CD14-positive monocyte (primary cell): ENCODE measurements around the gene DDX39A. TPM values are rescaled to one million over a fixed set of nuclear protein-coding genes. Genes with fewer than 3 reads are reported as not detected.
A peak's percentile ranks its signal among the peaks of the same experiment; 100 is the strongest.

ENCODE experiments used
- DNase-seq, 3 donors: peaks; one replicate each; pipeline ENCODE4 v3.0.0-alpha.2; 2011 to 2022
- H2AFZ ChIP-seq: 2 replicates; pipeline ENCODE4 v1.6.0; 2012; ENCODE audit warnings: mild to moderate bottlenecking, low read depth, low read length, inconsistent platforms; ENCODE audit not compliant: insufficient read depth, poor library complexity, severe bottlenecking
- H3K27ac ChIP-seq, 2 donors: 1 replicate in 1 of 2; 2 replicates in 1 of 2; pipeline ENCODE4 v1.5.1; 2012 to 2013; ENCODE audit warnings: low read length in 2 of 2, control low read depth in 1 of 2, inconsistent platforms in 1 of 2, low read depth in 1 of 2, mild to moderate bottlenecking in 1 of 2
- H3K27me3 ChIP-seq, 2 donors: one replicate each; pipeline versions ENCODE4 v1.6.0 to v1.6.1; 2011 to 2013; ENCODE audit warnings: low read length in 2 of 2; ENCODE audit not compliant: control insufficient read depth in 2 of 2, insufficient read depth in 2 of 2
- H3K36me3 ChIP-seq, 2 donors: replicated peaks in 1 of 2; 1 replicate in 1 of 2; 2 replicates in 1 of 2; pipeline versions ENCODE4 v1.5.1 to v1.6.1; 2012 to 2013; ENCODE audit warnings: low read length in 2 of 2, control low read depth in 1 of 2, inconsistent platforms in 1 of 2, mild to moderate bottlenecking in 1 of 2; ENCODE audit not compliant: insufficient read depth in 2 of 2, control insufficient read depth in 1 of 2
- H3K4me1 ChIP-seq, 2 donors: 1 replicate in 1 of 2; 2 replicates in 1 of 2; pipeline versions ENCODE4 v1.5.1 to v1.6.1; 2012 to 2013; ENCODE audit warnings: low read length in 2 of 2, control low read depth in 1 of 2, inconsistent platforms in 1 of 2, mild to moderate bottlenecking in 1 of 2, moderate library complexity in 1 of 2; ENCODE audit not compliant: insufficient read depth in 2 of 2, control insufficient read depth in 1 of 2
- H3K4me2 ChIP-seq: replicated peaks from 2 replicates; pipeline ENCODE3; 2012; ENCODE audit warnings: low read length, moderate library complexity, mild to moderate bottlenecking; ENCODE audit not compliant: poor library complexity, severe bottlenecking; ENCODE audit errors: extremely low read depth
- H3K4me3 ChIP-seq, 3 experiments: fragments of 200-600 bp in 1 of 3; sonication (generic) in 1 of 3; replicated peaks in 1 of 3; 1 replicate in 2 of 3; 2 replicates in 1 of 3; pipeline ENCODE4 v1.5.1; 2011 to 2013; ENCODE audit warnings: low read length in 3 of 3, mild to moderate bottlenecking in 3 of 3, control low read depth in 2 of 3, low read depth in 2 of 3, inconsistent platforms in 1 of 3, moderate library complexity in 1 of 3
- H3K79me2 ChIP-seq: 2 replicates; pipeline ENCODE4 v1.6.0; 2012; ENCODE audit warnings: mild to moderate bottlenecking, control low read depth, inconsistent platforms, low read length, moderate library complexity; ENCODE audit not compliant: insufficient read depth
- H3K9ac ChIP-seq: 2 replicates; pipeline ENCODE4 v1.6.0; 2017; ENCODE audit warnings: low read length, mild to moderate bottlenecking; ENCODE audit not compliant: insufficient read depth, poor library complexity, severe bottlenecking
- H3K9me3 ChIP-seq, 2 donors: replicated peaks in 1 of 2; 1 replicate in 1 of 2; 2 replicates in 1 of 2; pipeline versions ENCODE4 v1.5.1 to v1.6.1; 2012 to 2013; ENCODE audit warnings: low read length in 2 of 2, control low read depth in 1 of 2; ENCODE audit not compliant: control insufficient read depth in 1 of 2, insufficient read depth in 1 of 2
- H4K20me1 ChIP-seq: 2 replicates; pipeline ENCODE4 v1.6.0; 2012; ENCODE audit warnings: mild to moderate bottlenecking, low read length, control low read depth, moderate library complexity; ENCODE audit not compliant: insufficient read depth
- H3K27ac Mint-ChIP-seq, 7 donors: one replicate each; pipeline ENCODE4 v1.8.0; 2020; ENCODE audit warnings: mild to moderate bottlenecking in 7 of 7, mixed read lengths in 7 of 7, moderate library complexity in 6 of 7, inconsistent platforms in 2 of 7
- H3K27me3 Mint-ChIP-seq, 3 donors: one replicate each; pipeline ENCODE4 v1.8.0; 2021 to 2022; ENCODE audit warnings: low read depth in 3 of 3, mild to moderate bottlenecking in 3 of 3, mixed read lengths in 3 of 3, moderate library complexity in 3 of 3, inconsistent platforms in 1 of 3
- H3K36me3 Mint-ChIP-seq, 2 donors: one replicate each; pipeline ENCODE4 v1.8.0; 2020; ENCODE audit warnings: mixed read lengths in 2 of 2, inconsistent platforms in 1 of 2, mild to moderate bottlenecking in 1 of 2
- H3K4me1 Mint-ChIP-seq: one replicate; pipeline ENCODE4 v1.8.0; 2020; ENCODE audit warnings: mild to moderate bottlenecking, mixed read lengths
- H3K4me3 Mint-ChIP-seq, 2 donors: one replicate each; pipeline ENCODE4 v1.8.0; 2020; ENCODE audit warnings: mild to moderate bottlenecking in 2 of 2, mixed read lengths in 2 of 2, moderate library complexity in 1 of 2
- H3K9me3 Mint-ChIP-seq, 7 donors: one replicate each; pipeline ENCODE4 v1.8.0; 2020 to 2022; ENCODE audit warnings: mixed read lengths in 7 of 7, mild to moderate bottlenecking in 6 of 7, moderate library complexity in 6 of 7, inconsistent platforms in 2 of 7
- CTCF ChIP-seq: fragments of 200-600 bp; IDR thresholded peaks from one replicate; pipeline ENCODE4 v1.8.0; 2022; ENCODE audit warnings: antibody characterized with exemption, mild to moderate bottlenecking
- WGBS: methylation state at CpG from one replicate; pipeline ENCODE4 v1.1.5; 2013; ENCODE audit warnings: missing lambda C conversion rate; ENCODE audit not compliant: insufficient coverage; 5-methylcytosine and 5-hydroxymethylcytosine counted together
- intact Hi-C, 2 donors: fragments of 100-400 bp; cut with micrococcal nuclease; formaldehyde crosslinking; loops; one replicate each; pipeline versions ENCODE4 v1.15.0 to v1.15.1; 2023
- polyA plus RNA-seq, 3 donors: library from polyadenylated mRNA; depleted of rRNA in 1 of 3; unstranded in 2 of 3; stranded (reverse) in 1 of 3; fragments of 300-500 nt in 2 of 3; fragments of >200 nt in 1 of 3; fragmentation: Illumina TruSeq in 2 of 3; gene quantifications; 1 replicate in 2 of 3; 2 replicates in 1 of 3; pipeline ENCODE4 v1.2.3, GENCODE V29; 2012 to 2021

DDX39A gene
- polyA plus RNA-seq, 3 donors: 78.7 to 187 (median 83.5) TPM

GRCh38 chr19:14413693-14414181 lies 5.4 kb downstream of the DDX39A start:
- H3K27ac ChIP-seq: peak overlapping the region in 1 of 2 donors; percentile 32

GRCh38 chr19:14412996-14413692 lies 6.0 kb downstream of the DDX39A start:
- intact Hi-C loops: no loop called here

More at GRCh38 chr19:14413693-14414181, 5.4 kb downstream of the DDX39A start:
- Mint-ChIP-seq H3K9me3 (no peaks in the 10 kb centered on the region), H3K27ac (peak overlapping the region in 4 of 7 donors; percentile 3 to 66 (median 40)), H3K4me3 (no peak overlapping the region), H3K36me3 (peaks cover 44 to 60% of the 10 kb centered on the region in 2 donors), H3K4me1 (peaks cover 39% of the 10 kb centered on the region), H3K27me3 (peaks cover 0 to 16% (median 0%) of the 10 kb centered on the region in 3 donors)
- H4K20me1 ChIP-seq: peaks cover 100% of the 10 kb centered on the region
- H3K4me3 ChIP-seq: no peak overlapping the region
- DNase-seq: no peak
- TF ChIP-seq CTCF: no peak
- peaks cover 48 to 53% of the 10 kb centered on the region in 2 donors for H3K36me3 ChIP-seq
- peaks cover 99% of the 10 kb centered on the region for H3K79me2 ChIP-seq
- no peaks in the 10 kb centered on the region for H3K27me3 ChIP-seq
- no peaks in the 10 kb centered on the region for H3K9me3 ChIP-seq
- no peak overlapping the region for H3K4me2 ChIP-seq
- WGBS: 100% methylated on average over 1 of the region's 3 CpGs
- H2AFZ ChIP-seq: no peak overlapping the region
- intact Hi-C loops: no loop called here
- H3K9ac ChIP-seq: no peak overlapping the region
- H3K4me1 ChIP-seq: peaks cover 29 to 35% of the 10 kb centered on the region in 2 donors

More at GRCh38 chr19:14412996-14413692, 6.0 kb downstream of the DDX39A start:
- Mint-ChIP-seq H3K27ac (peak overlapping the region in 6 of 7 donors; percentile 22 to 78 (median 62)), H3K9me3 (no peaks in the 10 kb centered on the region), H3K27me3 (peaks cover 0 to 15% (median 0%) of the 10 kb centered on the region in 3 donors), H3K36me3 (peaks cover 50 to 66% of the 10 kb centered on the region in 2 donors), H3K4me1 (peaks cover 36% of the 10 kb centered on the region), H3K4me3 (no peak overlapping the region)
- Histone ChIP-seq H3K4me1 (peaks cover 23 to 30% of the 10 kb centered on the region in 2 donors), H3K9ac (no peak overlapping the region), H4K20me1 (peaks cover 100% of the 10 kb centered on the region), H3K27ac (peak overlapping the region in 1 of 2 donors; percentile 32), H3K36me3 (peaks cover 52 to 59% of the 10 kb centered on the region in 2 donors), H3K4me3 (no peak overlapping the region), H3K4me2 (no peak overlapping the region), H3K27me3 (no peaks in the 10 kb centered on the region), H3K9me3 (no peaks in the 10 kb centered on the region), H2AFZ (no peak overlapping the region), H3K79me2 (peaks cover 93% of the 10 kb centered on the region)
- no peak for TF ChIP-seq CTCF
- WGBS: 96% methylated on average over 7 of the region's 15 CpGs
- no peak for DNase-seq
